Psoas muscle (tissue), 8 donors: Measurements from ENCODE around the gene TBC1D22A. TPM values are rescaled to one million over a fixed set of nuclear protein-coding genes. Genes with fewer than 3 reads are reported as not detected.

ENCODE experiments used
- ATAC-seq, 4 donors: fragments of 200-7000 bp; cut with Tn5 transposase; one replicate each; pipeline ENCODE4 v1.9.1; 2020; ENCODE audit warnings: moderate library complexity in 3 of 4, mild to moderate bottlenecking in 2 of 4
- DNase-seq, 2 donors: peaks; one replicate each; pipeline ENCODE4 v3.0.0-alpha.2; 2020
- H3K27ac ChIP-seq: fragments of 200-600 bp; one replicate; pipeline ENCODE4 v1.8.0; 2022
- H3K27me3 ChIP-seq, 3 donors: fragments of 200-600 bp in 1 of 3; one replicate each; pipeline versions ENCODE4 v1.6.1 to v1.8.0; 2013 to 2022; ENCODE audit warnings: low read length in 2 of 3, mild to moderate bottlenecking in 2 of 3, moderate library complexity in 1 of 3; ENCODE audit not compliant: insufficient read depth in 3 of 3
- H3K36me3 ChIP-seq, 2 donors: fragments of 200-600 bp in 1 of 2; one replicate each; pipeline versions ENCODE4 v1.6.1 to v1.8.0; 2013 to 2022; ENCODE audit warnings: low read depth in 1 of 2, mild to moderate bottlenecking in 1 of 2, moderate library complexity in 1 of 2; ENCODE audit not compliant: insufficient read depth in 1 of 2
- H3K4me1 ChIP-seq: fragments of 200-600 bp; one replicate; pipeline ENCODE4 v1.8.0; 2022
- H3K4me3 ChIP-seq: fragments of 200-600 bp; one replicate; pipeline ENCODE4 v1.8.0; 2022; ENCODE audit warnings: mild to moderate bottlenecking
- H3K9me3 ChIP-seq: fragments of 200-600 bp; one replicate; pipeline ENCODE4 v1.8.0; 2022
- CTCF ChIP-seq: fragments of 200-600 bp; IDR thresholded peaks from one replicate; pipeline ENCODE4 v1.8.0; 2022; ENCODE audit warnings: antibody characterized with exemption
- WGBS, 3 donors: extraction: QIAGEN DNeasy Blood & Tissue Kit; methylation state at CpG; one replicate each; pipeline versions ENCODE4 v1.1.6 to v1.1.7; 2013; 5-methylcytosine and 5-hydroxymethylcytosine counted together
- intact Hi-C, 2 donors: fragments of 100-400 bp; cut with DNase I; formaldehyde crosslinking; loops; one replicate each; pipeline versions ENCODE4 v1.11.0 to v1.14.2; 2022
- polyA plus RNA-seq, 3 donors: library from polyadenylated mRNA; stranded (reverse); fragments of 200-250 nt; gene quantifications; one replicate each; pipeline ENCODE4 v1.2.3, GENCODE V29; 2013
- total RNA-seq, 4 donors: library from RNA; stranded (reverse); fragmentation: NEBNext Ultra II Directional in 2 of 4; extraction: Animal tissue kit (Norgen Biotek cat#: 25700) in 2 of 4; gene quantifications; one replicate each; pipeline versions ENCODE4 v1.2.1 to v1.2.4, GENCODE V29; 2021 to 2023
- donor health status: healthy with polysubstance abuse.
- donor health status: DM: no; HTN: no; CAD: no; lungs with moderate emphysema.
- donor health status: Bipolar disorder and iron deficiency.
- donor health status: healthy.
- donor health status: DM: yes; HTN: yes; CAD: no.
- donor health status: DM: no; HTN: no; CAD: no.
- donor health status: DM: no; HTN: no; CAD: no.
- donor health status: DM: yes; HTN: yes; CAD: no.

Gene TBC1D22A
- total and polyA plus RNA-seq, 7 donors: 11.7 to 25.0 (median 18.9) TPM

DNA sequence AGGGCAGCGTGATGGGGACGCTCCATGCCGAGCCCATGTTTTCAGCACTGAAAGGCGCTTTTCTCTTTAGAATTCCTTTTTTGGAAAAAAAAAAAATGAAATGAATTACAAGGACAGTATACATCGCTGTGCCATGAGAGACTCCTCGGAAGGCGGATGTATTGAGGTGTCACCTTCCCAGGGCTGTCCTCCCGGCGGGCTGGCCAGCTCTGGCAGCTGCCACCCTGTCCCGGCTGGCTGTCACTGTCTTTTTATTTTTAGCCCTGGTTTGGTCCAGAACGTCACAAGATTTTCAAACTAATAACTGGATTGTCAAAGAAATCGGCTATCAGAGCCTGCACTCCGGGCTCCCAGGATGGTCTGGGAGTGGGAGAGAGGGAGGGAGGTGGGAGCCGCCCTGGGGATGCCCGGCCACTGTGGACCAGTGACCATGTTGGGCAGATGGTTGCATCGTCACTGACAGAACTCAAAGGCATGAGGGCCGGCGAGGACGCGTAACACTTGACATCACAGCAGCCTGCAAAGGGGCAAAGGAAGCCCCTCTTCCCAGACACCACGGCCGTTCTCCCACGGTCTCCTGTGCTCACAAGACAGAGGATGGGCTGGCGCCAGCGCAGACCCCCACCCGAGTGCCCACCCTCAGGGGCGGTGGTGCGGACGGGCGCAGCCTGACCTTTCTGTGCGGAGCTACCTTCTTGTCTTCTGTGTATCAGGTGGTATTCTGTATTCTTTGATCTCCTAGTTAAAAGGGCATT, 392.9 kb downstream of the TBC1D22A start:
- intact Hi-C loops: no loop called here
- ATAC-seq (peak; percentile 58 to 77 (median 71)), DNase-seq (no peak)
- Histone ChIP-seq H3K4me3 (peak overlapping the region; percentile 21), H3K27me3 (no peaks in the 10 kb centered on the region), H3K4me1 (peaks cover 11% of the 10 kb centered on the region), H3K9me3 (no peaks in the 10 kb centered on the region), H3K27ac (no peak overlapping the region), H3K36me3 (no peaks in the 10 kb centered on the region)
- WGBS, 3 donors: 55 to 62% (median 60%) methylated on average over 31 of the region's 31 CpGs
- no peak for TF ChIP-seq CTCF

DNA sequence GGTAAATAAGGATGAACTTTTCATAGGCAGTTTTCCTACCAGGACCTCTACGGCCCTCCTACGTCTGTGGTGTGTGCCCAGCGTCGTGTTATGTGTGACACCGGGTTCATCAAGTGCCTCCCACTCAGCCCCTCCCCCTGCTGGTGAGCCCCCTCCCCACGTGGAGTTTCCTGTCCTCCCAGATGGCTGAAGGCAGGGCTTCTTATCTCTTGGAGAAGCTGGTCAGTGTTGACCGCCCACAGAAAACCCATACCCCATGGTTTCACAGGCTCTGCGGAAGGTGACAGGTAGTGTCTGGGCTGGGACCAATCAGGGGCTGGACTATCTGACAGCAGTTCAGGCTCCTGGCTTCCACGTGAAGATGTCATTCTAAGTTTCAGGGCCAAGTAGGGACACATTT, 393.5 kb downstream of the TBC1D22A start:
- ATAC-seq (no peak), DNase-seq (no peak)
- WGBS, 3 donors: 84 to 89% (median 88%) methylated on average over 9 of the region's 9 CpGs
- no peak overlapping the region for H3K4me3 ChIP-seq
- intact Hi-C loops: no loop called here
- no peaks in the 10 kb centered on the region for H3K9me3 ChIP-seq
- no peak overlapping the region for H3K27ac ChIP-seq
- peaks cover 11% of the 10 kb centered on the region for H3K4me1 ChIP-seq
- no peaks in the 10 kb centered on the region for H3K36me3 ChIP-seq
- TF ChIP-seq CTCF: no peak
- H3K27me3 ChIP-seq: no peaks in the 10 kb centered on the region

DNA sequence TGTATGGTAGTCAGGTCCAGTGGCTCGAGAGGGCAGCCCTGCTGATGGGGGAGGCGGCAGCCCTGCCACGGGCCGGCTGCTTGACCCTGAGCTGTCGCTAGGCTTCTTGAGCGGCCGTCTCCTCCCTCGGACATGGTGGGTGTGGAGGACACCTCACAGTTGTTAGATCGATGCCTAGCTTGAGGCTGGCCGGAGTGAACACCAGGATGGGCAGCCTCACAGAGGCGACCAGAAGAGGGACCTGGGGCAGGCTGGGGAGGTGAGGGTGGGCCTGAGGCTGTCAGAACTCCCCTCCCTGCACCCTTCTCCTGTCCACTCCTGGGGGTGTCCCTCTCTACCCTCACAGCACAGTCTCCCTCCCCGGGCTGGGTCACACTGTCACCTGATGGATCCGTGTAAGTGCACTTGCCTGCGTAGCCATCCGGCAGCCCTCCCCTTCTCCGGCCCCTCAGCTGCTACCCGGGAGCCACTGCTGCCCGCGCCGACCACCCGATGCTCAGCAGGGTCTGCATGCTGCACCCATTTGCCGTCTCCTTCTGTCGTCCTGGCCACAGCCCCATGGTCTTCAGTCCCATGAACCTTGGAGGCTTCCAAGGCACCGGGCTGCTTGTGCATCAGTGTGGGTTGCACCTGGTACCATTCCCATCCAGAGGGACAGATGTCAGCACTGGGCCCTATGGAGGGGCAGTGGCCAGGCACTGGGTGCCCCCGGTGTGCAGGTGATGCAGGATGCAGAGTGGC, 394.1 kb downstream of the TBC1D22A start:
- DNase-seq: no peak

DNA sequence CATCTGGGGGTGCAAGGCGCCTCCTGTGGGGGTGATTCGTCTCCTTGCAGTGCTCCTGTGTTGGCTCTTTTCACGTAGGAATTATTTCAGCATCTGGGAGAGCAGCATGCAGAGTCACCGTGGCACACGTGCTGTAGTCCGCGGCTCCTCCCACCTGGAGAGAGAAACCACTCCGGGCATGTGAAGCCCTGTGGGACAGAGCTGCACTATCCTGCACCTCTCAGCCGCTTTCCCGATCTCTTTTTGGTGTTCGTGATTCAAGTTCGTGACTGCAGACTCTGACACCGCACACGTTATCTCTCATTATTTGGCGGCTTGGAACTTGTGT, 394.6 kb downstream of the TBC1D22A start:
- no peaks in the 10 kb centered on the region for H3K36me3 ChIP-seq
- intact Hi-C loops: no loop called here
- WGBS, 3 donors: 88 to 91% (median 90%) methylated on average over 15 of the region's 15 CpGs
- no peak overlapping the region for H3K27ac ChIP-seq
- H3K4me1 ChIP-seq: peaks cover 15% of the 10 kb centered on the region
- DNase-seq (peak in 1 of 2 donors; percentile 3), ATAC-seq (no peak)
- TF ChIP-seq CTCF: no peak
- no peak overlapping the region for H3K4me3 ChIP-seq
- H3K9me3 ChIP-seq: no peaks in the 10 kb centered on the region
- H3K27me3 ChIP-seq: no peaks in the 10 kb centered on the region

More for the DNA sequence above, 394.1 kb downstream of the TBC1D22A start:
- Histone ChIP-seq H3K9me3 (no peaks in the 10 kb centered on the region), H3K27me3 (no peaks in the 10 kb centered on the region), H3K4me1 (peaks cover 15% of the 10 kb centered on the region), H3K27ac (no peak overlapping the region), H3K4me3 (no peak overlapping the region), H3K36me3 (no peaks in the 10 kb centered on the region)
- intact Hi-C loops: no loop called here
- WGBS, 3 donors: 92 to 96% (median 96%) methylated on average over 24 to 25 of the region's 25 CpGs
- no peak for ATAC-seq
- TF ChIP-seq CTCF: no peak
